Measurements from ENCODE around the gene DKC1. TPM values are rescaled to one million over a fixed set of nuclear protein-coding genes. Genes with fewer than 3 reads are reported as not detected.

Gene DKC1
- total and polyA plus RNA-seq, 2 of the 13 experiments (the other 11 are each of a cell fraction or from before 2014, with no cell fraction given), result 61.6 to 102 TPM

GRCh38 chrX:154762537-154763296 lies at the start of gene DKC1 (continued):
- peak; percentile 15 for TF ChIP-seq HNRNPK (IDR thresholded peaks at IDR 0.05; ENCODE audit: low read depth, low read length, poor library complexity, severe bottlenecking)
- TF ChIP-seq NR1H2 (CRISPR knock-in tag; IDR thresholded peaks at IDR 0.05; ENCODE audit: borderline replicate concordance, low read depth), result no peak
- TF ChIP-seq ZSCAN9 (CRISPR knock-in tag; IDR thresholded peaks at IDR 0.05; ENCODE audit: borderline replicate concordance), result no peak
- no peak for TF ChIP-seq ZXDC (CRISPR knock-in tag; IDR thresholded peaks at IDR 0.05)
- no peak for TF ChIP-seq NFAT5 (CRISPR knock-in tag; IDR thresholded peaks at IDR 0.05)
- peak; percentile 77 for TF ChIP-seq ZMYM4 (CRISPR knock-in tag; IDR thresholded peaks at IDR 0.05)
- TF ChIP-seq ZNF44 (CRISPR knock-in tag; IDR thresholded peaks at IDR 0.05), result no peak
- TF ChIP-seq CSRNP1 (CRISPR knock-in tag; IDR thresholded peaks at IDR 0.05), result no peak
- peak; percentile 76; the same call in 1 of the 2 replicates for TF ChIP-seq ZBTB2 (CRISPR knock-in tag; IDR thresholded peaks at IDR 0.05; ENCODE audit: low read depth)
- no peak for TF ChIP-seq ZNF678 (CRISPR knock-in tag; IDR thresholded peaks at IDR 0.05)
- TF ChIP-seq STAG1 (CRISPR knock-in tag; IDR thresholded peaks at IDR 0.05), result no peak
- no peak for TF ChIP-seq ETV6 (CRISPR knock-in tag; conservative IDR thresholded peaks at IDR 0.05)
- TF ChIP-seq TMF1 (CRISPR knock-in tag; IDR thresholded peaks at IDR 0.05; ENCODE audit: low read depth), result no peak
- no peak for TF ChIP-seq RBM22 (optimal IDR thresholded peaks at IDR 0.05; ENCODE audit: low read length)
- TF ChIP-seq PCBP1 (IDR thresholded peaks at IDR 0.05; ENCODE audit: borderline replicate concordance, low read depth, low read length), result no peak

Measured in HepG2 (cell line).